SH-SY5Y (cell line): ENCODE results near the gene LPAR1.

Experiments used
- GATA2 ChIP-seq: IDR thresholded peaks from 2 replicates; pipeline ENCODE4 v1.6.1; 2011; ENCODE audit warnings: mild to moderate bottlenecking, low read depth, low read length
- GATA3 ChIP-seq: IDR thresholded peaks from 2 replicates; pipeline ENCODE4 v1.6.1; 2011; ENCODE audit warnings: low read depth, mild to moderate bottlenecking, low read length, moderate library complexity

DNA sequence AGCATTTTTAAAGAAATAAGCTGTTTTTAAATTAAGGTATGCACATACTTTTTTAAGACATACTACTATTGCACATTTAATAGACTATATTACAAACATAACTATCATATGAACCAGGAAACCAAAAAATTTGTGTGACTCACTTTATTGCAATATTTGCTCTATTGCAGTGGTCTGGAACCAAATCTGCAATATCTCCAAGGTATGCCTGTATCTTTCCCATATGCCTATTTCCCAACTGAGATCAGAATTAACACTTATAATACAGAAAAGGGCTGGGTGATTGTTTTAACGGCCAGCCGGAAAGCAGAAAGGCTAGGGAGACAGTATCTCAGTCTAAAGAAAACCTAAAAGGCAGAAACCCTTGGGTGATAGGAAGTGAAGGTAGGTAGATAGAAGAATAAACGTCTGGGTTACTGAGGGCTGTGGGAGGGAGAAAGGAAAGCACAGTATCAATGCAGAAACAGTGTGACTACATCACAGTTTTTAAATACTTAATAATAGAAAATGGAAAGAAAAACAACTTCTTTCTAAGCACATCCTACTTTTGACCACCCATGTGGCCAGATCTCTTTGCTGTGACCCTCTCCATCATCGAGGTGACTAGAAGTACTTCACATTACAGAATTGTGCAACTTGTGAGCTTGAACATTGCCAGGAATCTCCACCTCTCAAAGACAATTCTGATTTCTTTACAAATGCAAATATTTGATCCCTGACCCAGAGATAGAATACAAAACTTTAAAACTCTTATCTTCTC, 126.4 kb downstream of the LPAR1 start:
- no peak for TF ChIP-seq GATA3
- no peak for TF ChIP-seq GATA2
